Chondrocyte (in vitro differentiated cells): Measurements from ENCODE around the gene INPP4A. TPM values are rescaled to one million over a fixed set of nuclear protein-coding genes. Genes with fewer than 3 reads are reported as not detected.
A peak's percentile ranks its signal among the peaks of the same experiment; 100 is the strongest.

ENCODE experiments used
- DNase-seq: peaks from one replicate; pipeline ENCODE4 v3.0.0; 2021; ENCODE audit warnings: mixed read lengths, low spot score
- H3K27ac Mint-ChIP-seq: one replicate; pipeline ENCODE4 v1.8.0; 2021; ENCODE audit warnings: mild to moderate bottlenecking, moderate library complexity, mixed read lengths; ENCODE audit not compliant: unreplicated experiment
- H3K27me3 Mint-ChIP-seq: 2 replicates; pipeline ENCODE4 v1.8.0; 2021; ENCODE audit warnings: low read depth, mixed read lengths
- H3K36me3 Mint-ChIP-seq: 2 replicates; pipeline ENCODE4 v1.8.0; 2021; ENCODE audit warnings: low read depth, mixed read lengths
- H3K4me1 Mint-ChIP-seq: 2 replicates; pipeline ENCODE4 v1.8.0; 2021; ENCODE audit warnings: low read depth, mild to moderate bottlenecking, mixed read lengths
- H3K4me3 Mint-ChIP-seq: one replicate; pipeline ENCODE4 v1.8.0; 2021; ENCODE audit warnings: mild to moderate bottlenecking, moderate library complexity, mixed read lengths; ENCODE audit not compliant: unreplicated experiment
- H3K9me3 Mint-ChIP-seq: 2 replicates; pipeline ENCODE4 v1.8.0; 2021; ENCODE audit warnings: low read depth, mixed read lengths
- total RNA-seq: library from RNA; stranded (reverse); gene quantifications from 3 replicates; pipeline ENCODE4 v1.2.1, GENCODE V29; 2021
- TF ChIP-seq, protein P1 (sequence below): fragments of 200-600 bp; sonication (generic); IDR thresholded peaks from 2 replicates; pipeline ENCODE4 v1.5.0; 2021; ENCODE audit warnings: antibody characterized with exemption, mild to moderate bottlenecking, moderate library complexity

Gene INPP4A
- total RNA-seq, 1 donor from 2014 or later: 26.1 TPM

DNA sequence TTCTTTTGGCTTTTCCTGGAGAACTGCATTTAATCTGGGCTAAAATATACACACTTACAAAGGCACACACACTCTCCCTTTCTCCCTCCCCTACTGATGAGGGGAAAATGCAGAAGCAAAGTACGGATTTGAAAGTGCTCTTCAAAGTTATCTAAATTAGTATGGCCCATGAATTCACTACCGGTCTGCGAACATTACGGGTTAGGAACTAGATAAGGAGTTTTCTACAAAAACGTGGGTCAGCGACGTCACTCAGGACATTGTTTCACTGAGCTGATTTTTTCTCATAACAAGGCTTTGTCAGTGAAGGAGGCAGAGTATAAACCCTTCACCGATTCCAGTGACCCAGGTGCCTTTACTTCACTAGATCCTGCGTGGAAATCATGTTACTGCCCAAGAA, 116.4 kb downstream of the INPP4A start:
- DNase-seq: no peak
- Mint-ChIP-seq H3K27ac (no peak overlapping the region), H3K9me3 (no peaks in the 10 kb centered on the region), H3K4me3 (no peak overlapping the region), H3K27me3 (no peaks in the 10 kb centered on the region), H3K36me3 (peaks cover 13% of the 10 kb centered on the region), H3K4me1 (peaks cover 43% of the 10 kb centered on the region)
- TF ChIP-seq, protein P1, sequence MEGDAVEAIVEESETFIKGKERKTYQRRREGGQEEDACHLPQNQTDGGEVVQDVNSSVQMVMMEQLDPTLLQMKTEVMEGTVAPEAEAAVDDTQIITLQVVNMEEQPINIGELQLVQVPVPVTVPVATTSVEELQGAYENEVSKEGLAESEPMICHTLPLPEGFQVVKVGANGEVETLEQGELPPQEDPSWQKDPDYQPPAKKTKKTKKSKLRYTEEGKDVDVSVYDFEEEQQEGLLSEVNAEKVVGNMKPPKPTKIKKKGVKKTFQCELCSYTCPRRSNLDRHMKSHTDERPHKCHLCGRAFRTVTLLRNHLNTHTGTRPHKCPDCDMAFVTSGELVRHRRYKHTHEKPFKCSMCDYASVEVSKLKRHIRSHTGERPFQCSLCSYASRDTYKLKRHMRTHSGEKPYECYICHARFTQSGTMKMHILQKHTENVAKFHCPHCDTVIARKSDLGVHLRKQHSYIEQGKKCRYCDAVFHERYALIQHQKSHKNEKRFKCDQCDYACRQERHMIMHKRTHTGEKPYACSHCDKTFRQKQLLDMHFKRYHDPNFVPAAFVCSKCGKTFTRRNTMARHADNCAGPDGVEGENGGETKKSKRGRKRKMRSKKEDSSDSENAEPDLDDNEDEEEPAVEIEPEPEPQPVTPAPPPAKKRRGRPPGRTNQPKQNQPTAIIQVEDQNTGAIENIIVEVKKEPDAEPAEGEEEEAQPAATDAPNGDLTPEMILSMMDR: no peak

DNA sequence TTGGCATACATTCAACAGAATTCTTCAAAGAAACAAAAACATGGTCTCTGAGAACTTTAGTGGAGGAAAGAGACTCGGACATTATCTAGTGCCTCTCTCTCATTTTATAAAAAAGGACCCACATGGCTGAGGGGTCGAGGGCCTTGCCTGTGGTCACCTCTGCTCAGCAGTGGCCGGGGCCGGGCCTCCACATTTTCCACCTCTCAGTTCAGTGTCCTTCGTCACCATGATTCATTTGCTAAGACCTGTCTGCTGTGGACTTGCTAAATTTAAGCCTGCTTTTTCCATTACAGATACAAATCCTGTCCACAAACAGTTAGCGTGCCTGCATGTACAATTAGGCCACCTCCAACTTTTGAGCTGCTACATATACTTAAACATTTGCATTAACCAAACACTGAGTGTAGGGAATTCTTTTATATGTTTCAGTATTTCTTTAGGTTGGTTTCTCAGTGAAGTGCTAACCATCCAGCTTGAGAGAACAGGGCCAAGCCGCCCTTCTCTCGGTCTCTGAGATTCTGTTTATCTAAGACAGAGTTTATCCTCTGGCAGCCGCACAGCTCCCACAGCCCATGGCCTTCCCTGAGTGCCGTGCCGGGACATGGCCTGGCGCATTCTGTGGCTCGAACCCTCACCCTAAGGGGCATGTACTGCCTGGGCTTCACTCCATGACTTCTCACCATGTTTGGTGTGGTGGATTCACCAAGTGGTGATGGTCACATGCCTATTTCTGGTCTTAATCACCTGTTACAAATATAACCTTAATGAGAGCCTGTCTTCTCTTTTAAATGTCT, 117.4 kb downstream of the INPP4A start:
- H3K27me3 Mint-ChIP-seq: no peaks in the 10 kb centered on the region
- H3K4me3 Mint-ChIP-seq: no peak overlapping the region
- peaks cover 20% of the 10 kb centered on the region for H3K36me3 Mint-ChIP-seq
- peaks cover 43% of the 10 kb centered on the region for H3K4me1 Mint-ChIP-seq
- H3K27ac Mint-ChIP-seq: peak overlapping the region; percentile 83
- TF ChIP-seq, protein P1: no peak
- no peaks in the 10 kb centered on the region for H3K9me3 Mint-ChIP-seq
- no peak for DNase-seq

DNA sequence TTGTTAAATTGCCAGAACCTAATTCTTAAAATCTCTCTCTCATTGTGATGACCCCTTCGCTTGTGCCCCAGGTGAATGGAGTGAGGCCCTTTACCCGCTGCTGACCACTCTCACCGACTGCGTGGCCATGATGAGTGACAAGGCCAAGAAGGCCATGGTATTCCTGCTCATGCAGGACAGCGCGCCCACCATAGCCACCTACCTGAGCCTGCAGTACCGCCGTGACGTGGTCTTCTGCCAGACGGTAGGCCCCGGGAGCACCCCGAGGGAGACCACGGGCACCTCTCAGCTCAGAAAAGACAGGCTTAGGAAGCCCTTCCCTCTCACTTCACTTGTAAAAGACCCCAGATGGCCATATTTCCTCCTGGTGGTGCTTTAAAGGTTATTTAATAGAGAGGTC, 118.7 kb downstream of the INPP4A start:
- Mint-ChIP-seq H3K27me3 (no peaks in the 10 kb centered on the region), H3K4me3 (no peak overlapping the region), H3K36me3 (peaks cover 16% of the 10 kb centered on the region), H3K9me3 (no peaks in the 10 kb centered on the region), H3K27ac (no peak overlapping the region), H3K4me1 (peaks cover 43% of the 10 kb centered on the region)
- TF ChIP-seq, protein P1: no peak
- DNase-seq: no peak

DNA sequence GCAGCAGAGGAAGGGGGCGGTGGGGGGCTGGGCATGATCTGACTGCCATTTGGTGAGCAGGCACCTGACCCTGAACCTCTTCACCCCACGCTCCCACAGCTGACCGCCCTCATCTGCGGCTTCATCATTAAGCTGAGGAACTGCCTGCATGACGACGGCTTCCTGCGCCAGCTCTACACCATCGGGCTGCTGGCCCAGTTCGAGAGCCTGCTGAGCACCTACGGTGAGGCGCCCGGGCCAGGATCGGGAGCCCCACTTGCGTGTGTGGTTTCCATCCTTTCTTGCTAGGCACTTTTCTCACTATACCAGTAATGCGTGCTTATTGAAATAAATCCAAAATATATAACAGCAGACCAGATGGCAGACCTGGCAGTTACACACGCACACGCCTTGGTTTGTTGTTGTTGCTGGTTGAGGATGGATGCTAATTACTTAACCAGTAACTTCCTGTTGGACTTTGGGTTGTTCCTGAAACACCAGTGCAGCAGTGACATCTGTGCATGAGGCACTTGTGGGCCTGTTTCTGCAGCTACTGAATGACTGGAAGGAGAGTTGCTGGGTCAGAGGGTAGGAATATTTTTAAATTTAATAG, 120.0 kb downstream of the INPP4A start:
- Mint-ChIP-seq H3K36me3 (peaks cover 22% of the 10 kb centered on the region), H3K27me3 (no peaks in the 10 kb centered on the region), H3K4me1 (peaks cover 35% of the 10 kb centered on the region), H3K4me3 (no peak overlapping the region), H3K9me3 (no peaks in the 10 kb centered on the region), H3K27ac (no peak overlapping the region)
- no peak for DNase-seq
- TF ChIP-seq, protein P1: no peak

DNA sequence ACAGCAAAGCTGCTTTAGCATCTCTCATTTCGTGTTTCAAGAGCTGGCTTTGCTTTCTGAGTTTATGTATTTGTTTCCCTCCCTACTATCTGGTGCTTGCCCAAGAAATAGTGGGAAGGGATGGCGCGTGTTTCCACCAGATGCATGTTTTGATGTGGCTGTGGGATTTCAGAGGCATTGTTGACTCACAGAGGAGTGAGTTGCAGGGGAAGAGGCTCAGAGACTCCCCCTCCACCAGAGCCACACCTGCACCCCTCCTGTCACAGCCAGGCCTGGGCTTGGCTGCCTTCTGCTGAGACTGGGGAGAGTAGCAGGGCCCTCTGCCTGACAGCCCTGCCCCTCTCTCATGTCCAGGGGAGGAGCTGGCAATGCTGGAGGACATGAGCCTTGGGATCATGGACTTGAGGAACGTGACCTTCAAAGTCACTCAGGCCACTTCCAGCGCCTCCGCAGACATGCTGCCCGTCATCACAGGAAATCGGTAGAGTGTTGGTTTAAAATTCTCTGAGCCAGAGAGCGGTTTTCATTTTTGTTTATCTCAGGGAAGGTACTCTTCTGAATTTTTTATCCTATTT, 120.7 kb downstream of the INPP4A start:
- DNase-seq: no peak
- TF ChIP-seq, protein P1: no peak
- Mint-ChIP-seq H3K4me1 (peaks cover 28% of the 10 kb centered on the region), H3K27me3 (no peaks in the 10 kb centered on the region), H3K27ac (no peak overlapping the region), H3K36me3 (peaks cover 28% of the 10 kb centered on the region), H3K4me3 (no peak overlapping the region), H3K9me3 (no peaks in the 10 kb centered on the region)
